ENCODE measurements around the gene STOX1. TPM values are rescaled to one million over a fixed set of nuclear protein-coding genes. Genes with fewer than 3 reads are reported as not detected.

Gene STOX1
- total RNA-seq, 1 donor from 2014 or later, result 53.9 TPM

DNA sequence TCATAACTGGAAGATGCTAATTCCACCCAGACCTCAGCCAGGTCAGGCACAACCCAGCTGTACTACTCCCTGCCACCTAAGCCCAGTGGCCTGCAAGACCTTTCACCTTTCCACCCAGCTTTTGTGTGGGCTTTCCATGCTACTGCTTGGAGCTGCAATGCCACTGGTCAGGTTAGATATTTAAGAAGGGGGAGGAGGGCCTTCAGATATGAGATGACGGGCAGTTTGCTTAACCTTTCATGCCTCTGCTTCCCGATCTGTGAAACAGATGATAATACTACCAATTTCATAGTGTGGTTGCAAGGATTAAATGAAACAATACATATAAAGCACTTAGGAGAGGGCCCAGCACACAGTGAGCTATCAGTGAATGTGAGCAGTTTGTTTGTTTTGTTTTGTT lies 20.9 kb downstream of the STOX1 start:
- Histone ChIP-seq H3K36me3 (no peaks in the 10 kb centered on the region), H3K9me3 (ENCODE audit: low read depth) (no peaks in the 10 kb centered on the region), H3K27me3 (no peaks in the 10 kb centered on the region), H2AFZ (replicated peaks) (no peak overlapping the region), H3F3A (ENCODE audit: low read depth) (peaks cover 4% of the 10 kb centered on the region), H3K4me2 (no peak overlapping the region), H3K4me1 (peaks cover 30% of the 10 kb centered on the region), H3K4me3 (no peak overlapping the region), H4K20me1 (ENCODE audit: low read depth) (no peaks in the 10 kb centered on the region), H3K79me2 (ENCODE audit: low read depth) (peaks cover 23% of the 10 kb centered on the region), H3K9ac (no peak overlapping the region), H3K27ac (peak overlapping the region; percentile 48)
- H3K9me3 Mint-ChIP-seq, result peaks cover 5% of the 10 kb centered on the region
- TF ChIP-seq EZH2phosphoT487 (IDR thresholded peaks at IDR 0.05) (no peak), EZH2 (IDR thresholded peaks at IDR 0.05) (no peak)
- TF ChIP-seq, protein P1, sequence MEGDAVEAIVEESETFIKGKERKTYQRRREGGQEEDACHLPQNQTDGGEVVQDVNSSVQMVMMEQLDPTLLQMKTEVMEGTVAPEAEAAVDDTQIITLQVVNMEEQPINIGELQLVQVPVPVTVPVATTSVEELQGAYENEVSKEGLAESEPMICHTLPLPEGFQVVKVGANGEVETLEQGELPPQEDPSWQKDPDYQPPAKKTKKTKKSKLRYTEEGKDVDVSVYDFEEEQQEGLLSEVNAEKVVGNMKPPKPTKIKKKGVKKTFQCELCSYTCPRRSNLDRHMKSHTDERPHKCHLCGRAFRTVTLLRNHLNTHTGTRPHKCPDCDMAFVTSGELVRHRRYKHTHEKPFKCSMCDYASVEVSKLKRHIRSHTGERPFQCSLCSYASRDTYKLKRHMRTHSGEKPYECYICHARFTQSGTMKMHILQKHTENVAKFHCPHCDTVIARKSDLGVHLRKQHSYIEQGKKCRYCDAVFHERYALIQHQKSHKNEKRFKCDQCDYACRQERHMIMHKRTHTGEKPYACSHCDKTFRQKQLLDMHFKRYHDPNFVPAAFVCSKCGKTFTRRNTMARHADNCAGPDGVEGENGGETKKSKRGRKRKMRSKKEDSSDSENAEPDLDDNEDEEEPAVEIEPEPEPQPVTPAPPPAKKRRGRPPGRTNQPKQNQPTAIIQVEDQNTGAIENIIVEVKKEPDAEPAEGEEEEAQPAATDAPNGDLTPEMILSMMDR (IDR thresholded peaks at IDR 0.05), result no peak
- H3K36me3 Mint-ChIP-seq, result no peaks in the 10 kb centered on the region
- H3K27ac Mint-ChIP-seq, result peak overlapping the region; percentile 65
- H3K27me3 Mint-ChIP-seq (ENCODE audit: insufficient read depth, low read depth), result peaks cover 6% of the 10 kb centered on the region
- H3K4me3 Mint-ChIP-seq, result no peak overlapping the region
- no peak for DNase-seq (ENCODE audit: low spot score)
- peaks cover 20% of the 10 kb centered on the region for H3K4me1 Mint-ChIP-seq

DNA sequence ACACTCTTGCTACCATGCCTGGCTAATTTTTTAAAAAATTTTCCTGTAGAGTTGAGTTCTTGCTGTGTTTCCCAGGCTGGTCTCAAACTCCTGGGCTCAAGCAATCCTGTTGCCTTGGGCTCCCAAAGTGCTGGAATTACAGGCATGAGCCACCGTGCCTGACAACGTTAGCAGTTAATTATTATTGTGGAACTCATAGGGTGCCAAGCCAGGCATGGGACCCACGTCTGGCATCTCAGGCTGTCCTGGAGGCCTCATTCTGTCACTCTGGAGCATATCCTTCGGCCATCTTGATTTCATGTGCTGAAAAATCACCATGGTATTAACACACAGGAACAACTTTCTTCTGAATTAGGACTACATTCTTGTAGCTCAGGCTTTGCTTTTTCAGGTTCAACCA lies 21.5 kb downstream of the STOX1 start:
- H3K79me2 ChIP-seq (ENCODE audit: low read depth), result peaks cover 18% of the 10 kb centered on the region
- Mint-ChIP-seq H3K9me3 (peaks cover 5% of the 10 kb centered on the region), H3K27ac (no peak overlapping the region), H3K27me3 (ENCODE audit: insufficient read depth, low read depth) (peaks cover 6% of the 10 kb centered on the region), H3K4me1 (peaks cover 20% of the 10 kb centered on the region), H3K4me3 (no peak overlapping the region), H3K36me3 (no peaks in the 10 kb centered on the region)
- no peaks in the 10 kb centered on the region for H4K20me1 ChIP-seq (ENCODE audit: low read depth)
- no peak overlapping the region for H3K4me2 ChIP-seq
- no peak overlapping the region for H3K4me3 ChIP-seq
- no peak overlapping the region for H2AFZ ChIP-seq (replicated peaks)
- no peaks in the 10 kb centered on the region for H3K27me3 ChIP-seq
- no peak for DNase-seq (ENCODE audit: low spot score)
- H3F3A ChIP-seq (ENCODE audit: low read depth), result peaks cover 4% of the 10 kb centered on the region
- no peak overlapping the region for H3K9ac ChIP-seq
- H3K36me3 ChIP-seq, result no peaks in the 10 kb centered on the region
- peak overlapping the region; percentile 48 for H3K27ac ChIP-seq
- TF ChIP-seq EZH2phosphoT487 (IDR thresholded peaks at IDR 0.05) (no peak), EZH2 (IDR thresholded peaks at IDR 0.05) (no peak)
- TF ChIP-seq, protein P1 (IDR thresholded peaks at IDR 0.05), result no peak
- peaks cover 30% of the 10 kb centered on the region for H3K4me1 ChIP-seq
- no peaks in the 10 kb centered on the region for H3K9me3 ChIP-seq (ENCODE audit: low read depth)

DNA sequence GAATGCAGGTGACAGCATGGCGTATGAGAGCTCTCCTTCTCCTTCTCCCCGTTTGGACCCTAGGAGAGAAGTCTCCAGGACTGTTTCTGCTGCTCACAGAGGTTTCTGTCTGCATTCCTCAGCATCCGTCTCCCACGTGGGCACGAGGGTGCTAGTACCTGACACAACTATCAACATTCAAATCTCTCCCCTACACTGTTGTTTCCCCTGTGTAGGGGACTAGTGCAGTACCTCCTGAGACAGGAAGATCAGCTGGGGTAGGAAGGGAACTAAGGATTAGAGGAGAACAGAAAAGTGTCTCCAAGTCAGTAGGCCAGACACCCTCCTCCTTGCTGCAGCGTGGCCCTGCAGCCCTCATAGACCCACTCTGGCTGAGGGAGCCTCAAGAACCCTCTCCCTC lies 29.0 kb downstream of the STOX1 start:
- Mint-ChIP-seq H3K4me1 (no peaks in the 10 kb centered on the region), H3K27me3 (ENCODE audit: insufficient read depth, low read depth) (peaks cover 4% of the 10 kb centered on the region)

More for the DNA sequence above, 29.0 kb downstream of the STOX1 start:
- peaks cover 12% of the 10 kb centered on the region for H3K36me3 Mint-ChIP-seq
- Histone ChIP-seq H3K9me3 (ENCODE audit: low read depth) (peaks cover 7% of the 10 kb centered on the region), H3K79me2 (ENCODE audit: low read depth) (peaks cover 3% of the 10 kb centered on the region), H3K4me3 (no peak overlapping the region), H3K4me1 (peaks cover 8% of the 10 kb centered on the region), H3K27me3 (no peaks in the 10 kb centered on the region), H2AFZ (replicated peaks) (no peak overlapping the region), H3F3A (ENCODE audit: low read depth) (no peaks in the 10 kb centered on the region), H3K4me2 (no peak overlapping the region), H3K9ac (no peak overlapping the region), H3K27ac (no peak overlapping the region), H4K20me1 (ENCODE audit: low read depth) (no peaks in the 10 kb centered on the region), H3K36me3 (no peaks in the 10 kb centered on the region)
- H3K27ac Mint-ChIP-seq, result peak overlapping the region; percentile 93
- DNase-seq (ENCODE audit: low spot score), result no peak
- peaks cover 22% of the 10 kb centered on the region for H3K9me3 Mint-ChIP-seq
- no peak overlapping the region for H3K4me3 Mint-ChIP-seq
- TF ChIP-seq, protein P1 (IDR thresholded peaks at IDR 0.05), result no peak
- TF ChIP-seq EZH2 (IDR thresholded peaks at IDR 0.05), result no peak
- TF ChIP-seq EZH2phosphoT487 (IDR thresholded peaks at IDR 0.05), result no peak
